ENCODE data around the gene ADAM12. TPM values are rescaled to one million over a fixed set of nuclear protein-coding genes. Genes with fewer than 3 reads are reported as not detected.

ADAM12 gene
- total and polyA plus RNA-seq, 7 donors: 0.01 to 3.3 (median 0.24) TPM; not detected in 2

DNA sequence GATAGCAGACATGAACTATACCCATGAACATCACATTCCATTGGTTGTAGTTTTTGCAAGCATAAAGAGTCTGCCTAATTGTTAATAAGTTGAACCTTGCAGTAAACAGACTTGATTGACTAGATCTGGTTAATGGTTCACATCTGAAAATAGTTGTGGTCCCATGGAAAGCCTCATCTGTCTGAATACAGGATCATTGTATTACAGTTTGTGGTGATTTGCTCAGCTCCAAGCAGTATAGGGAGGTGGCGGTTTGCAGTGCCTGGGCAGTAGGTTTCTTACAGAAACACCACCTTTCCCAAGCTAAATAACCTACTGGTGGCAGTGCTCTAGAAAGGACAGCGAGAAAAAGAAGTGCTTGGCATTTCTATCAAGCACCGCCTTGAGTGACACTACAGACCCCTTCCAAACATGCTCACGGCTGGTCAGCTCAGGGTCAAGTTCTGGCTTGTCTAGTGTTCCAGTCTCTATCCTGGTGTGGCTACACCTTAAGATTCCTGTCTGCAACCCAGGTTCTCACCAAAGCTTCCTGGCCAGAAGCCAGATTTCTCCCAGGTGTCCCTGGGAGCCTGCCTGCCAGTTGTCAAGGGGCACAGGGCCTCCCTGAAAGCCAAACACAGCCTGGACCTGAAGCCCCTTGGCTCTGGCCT lies 372.0 kb downstream of the ADAM12 start:
- TF ChIP-seq CTCF (IDR thresholded peaks at IDR 0.05): no peak
- Histone ChIP-seq H3K27me3 (ENCODE audit: insufficient read depth in 3 of 3, low read length in 2 of 3) (no peaks in the 10 kb centered on the region), H3K36me3 (ENCODE audit: insufficient read depth in 1 of 2, low read depth in 1 of 2) (no peaks in the 10 kb centered on the region), H3K27ac (no peak overlapping the region), H3K4me3 (no peak overlapping the region), H3K9me3 (no peaks in the 10 kb centered on the region), H3K4me1 (no peaks in the 10 kb centered on the region)
- intact Hi-C loops (cut with DNase I): no loop called here
- 91 to 97% (median 93%) methylated on average over 4 of the region's 4 CpGs for whole genome bisulfite sequencing, 3 donors
- no peak for DNase-seq
- ATAC-seq: no peak

- intact Hi-C loops (cut with DNase I): no loop called here
- ATAC-seq (no peak), DNase-seq (no peak)
- H3K9me3 ChIP-seq: no peaks in the 10 kb centered on the region
- no peaks in the 10 kb centered on the region for H3K27me3 ChIP-seq (ENCODE audit: insufficient read depth in 3 of 3, low read length in 2 of 3)
- H3K27ac ChIP-seq: no peak overlapping the region
- H3K4me3 ChIP-seq: no peak overlapping the region
- no peaks in the 10 kb centered on the region for H3K4me1 ChIP-seq
- TF ChIP-seq CTCF (IDR thresholded peaks at IDR 0.05): no peak
- H3K36me3 ChIP-seq (ENCODE audit: insufficient read depth in 1 of 2, low read depth in 1 of 2): no peaks in the 10 kb centered on the region
- WGBS, 3 donors: 74 to 78% (median 76%) methylated on average over 3 of the region's 3 CpGs
These were observed 372.9 kb downstream of the ADAM12 start for GRCh38 chr10:126015413-126015812.

DNA sequence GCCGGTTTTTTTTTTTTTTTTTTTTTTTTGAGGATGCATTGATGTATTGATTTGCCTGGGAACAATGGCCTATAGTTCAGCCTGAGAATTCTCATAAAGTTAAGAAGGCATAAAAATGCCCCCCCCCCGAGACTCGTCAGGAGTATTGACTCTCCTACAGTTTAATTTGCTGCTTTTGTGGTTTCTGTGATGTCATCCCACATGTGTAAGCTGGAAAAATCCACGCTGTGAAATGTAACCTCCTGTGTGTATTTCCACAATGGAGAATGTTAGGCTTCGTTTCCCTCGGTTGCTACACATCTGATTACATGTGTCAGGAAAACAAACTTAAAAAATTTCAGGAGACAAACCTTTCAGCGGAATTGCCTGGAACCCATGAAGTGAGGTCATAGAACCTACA lies 374.0 kb downstream of the ADAM12 start:
- Histone ChIP-seq H3K36me3 (ENCODE audit: insufficient read depth in 1 of 2, low read depth in 1 of 2) (no peaks in the 10 kb centered on the region), H3K9me3 (no peaks in the 10 kb centered on the region), H3K4me3 (no peak overlapping the region), H3K27ac (no peak overlapping the region), H3K4me1 (no peaks in the 10 kb centered on the region), H3K27me3 (ENCODE audit: insufficient read depth in 3 of 3, low read length in 2 of 3) (no peaks in the 10 kb centered on the region)
- no peak for TF ChIP-seq CTCF (IDR thresholded peaks at IDR 0.05)
- ATAC-seq: no peak
- WGBS, 3 donors: 88 to 95% (median 90%) methylated on average over 7 of the region's 7 CpGs
- intact Hi-C loops (cut with DNase I): no loop called here
- DNase-seq: no peak

GRCh38 chr10:126013489-126014281 lies 374.6 kb downstream of the ADAM12 start:
- no peaks in the 10 kb centered on the region for H3K9me3 ChIP-seq
- ATAC-seq: no peak
- H3K4me1 ChIP-seq: no peaks in the 10 kb centered on the region
- 85 to 90% (median 89%) methylated on average over 10 of the region's 10 CpGs for WGBS, 3 donors
- no peak overlapping the region for H3K4me3 ChIP-seq
- H3K36me3 ChIP-seq (ENCODE audit: insufficient read depth in 1 of 2, low read depth in 1 of 2): no peaks in the 10 kb centered on the region
- intact Hi-C loops (cut with DNase I): no loop called here
- no peak overlapping the region for H3K27ac ChIP-seq
- DNase-seq: no peak
- no peaks in the 10 kb centered on the region for H3K27me3 ChIP-seq (ENCODE audit: insufficient read depth in 3 of 3, low read length in 2 of 3)
- TF ChIP-seq CTCF (IDR thresholded peaks at IDR 0.05): no peak
